Endodermal cell (in vitro differentiated cells): Measurements from ENCODE around the gene OPRM1. TPM values are rescaled to one million over a fixed set of nuclear protein-coding genes. Genes with fewer than 3 reads are reported as not detected.

Experiments used
- DNase-seq: peaks from one replicate; pipeline ENCODE4 v3.0.0-alpha.2; 2017
- H3K27ac ChIP-seq: 2 replicates; pipeline ENCODE4 v1.5.1; 2013; ENCODE audit warnings: mild to moderate bottlenecking, low read depth, low read length, moderate library complexity
- H3K27me3 ChIP-seq: 2 replicates; pipeline ENCODE4 v1.6.1; 2013; ENCODE audit warnings: mild to moderate bottlenecking, low read length, moderate library complexity; ENCODE audit not compliant: insufficient read depth, control insufficient read depth, poor library complexity, severe bottlenecking
- H3K36me3 ChIP-seq: 2 replicates; pipeline ENCODE4 v1.7.0; 2013; ENCODE audit warnings: mild to moderate bottlenecking, low read length, moderate library complexity; ENCODE audit not compliant: control insufficient read depth, insufficient read depth
- H3K4me1 ChIP-seq: one replicate; pipeline ENCODE4 v1.7.0; 2013; ENCODE audit warnings: low read length; ENCODE audit not compliant: control insufficient read depth, insufficient read depth
- H3K4me3 ChIP-seq: 2 replicates; pipeline ENCODE4 v1.5.1; 2013; ENCODE audit warnings: mild to moderate bottlenecking, low read length, moderate library complexity
- H3K9ac ChIP-seq: 2 replicates; pipeline ENCODE4 v1.6.1; 2013; ENCODE audit warnings: mild to moderate bottlenecking, low read length, moderate library complexity; ENCODE audit not compliant: poor library complexity, severe bottlenecking; ENCODE audit errors: extremely low read depth
- H3K9me3 ChIP-seq: 2 replicates; pipeline ENCODE4 v1.6.1; 2013; ENCODE audit warnings: mild to moderate bottlenecking, low read length, moderate library complexity; ENCODE audit not compliant: control insufficient read depth
- H3K27ac Mint-ChIP-seq: 2 replicates; pipeline ENCODE4 v1.8.0; 2020; ENCODE audit warnings: mixed read lengths
- H3K27me3 Mint-ChIP-seq: 2 replicates; pipeline ENCODE4 v1.8.0; 2021; ENCODE audit warnings: mild to moderate bottlenecking, mixed read lengths; ENCODE audit not compliant: insufficient read depth
- H3K36me3 Mint-ChIP-seq: 2 replicates; pipeline ENCODE4 v1.8.0; 2020; ENCODE audit warnings: low read depth, mixed read lengths
- H3K4me1 Mint-ChIP-seq: 2 replicates; pipeline ENCODE4 v1.8.0; 2020; ENCODE audit warnings: mixed read lengths
- H3K4me3 Mint-ChIP-seq: 2 replicates; pipeline ENCODE4 v1.8.0; 2020; ENCODE audit warnings: mild to moderate bottlenecking, moderate library complexity, mixed read lengths
- H3K9me3 Mint-ChIP-seq: 2 replicates; pipeline ENCODE4 v1.8.0; 2020; ENCODE audit warnings: mild to moderate bottlenecking, mixed read lengths
- CTCF ChIP-seq: fragments of 200-600 bp; sonication (generic); conservative IDR thresholded peaks from 2 replicates; pipeline ENCODE4 v1.5.0; 2021; ENCODE audit warnings: antibody characterized with exemption, mild to moderate bottlenecking
- WGBS, 2 experiments: methylation state at CpG; one replicate each; pipeline versions ENCODE4 v1.1.5 to v1.1.7; 2013; ENCODE audit warnings: missing lambda C conversion rate in 2 of 2, mixed read lengths in 1 of 2; ENCODE audit not compliant: insufficient coverage in 1 of 2, insufficient read length in 1 of 2; 5-methylcytosine and 5-hydroxymethylcytosine counted together
- total RNA-seq, 2 donors: library from RNA; stranded (reverse); fragmentation: NEBNext Ultra II Directional in 1 of 2; extraction: Animal tissue kit (Norgen Biotek cat#: 25700) in 1 of 2; gene quantifications; 2 replicates in 1 of 2; 3 replicates in 1 of 2; pipeline ENCODE4 v1.2.1, GENCODE V29; 2021

OPRM1 gene
- total RNA-seq, 2 donors from 2014 or later: not detected

- DNase-seq: no peak
- no peak for TF ChIP-seq CTCF
- Histone ChIP-seq H3K27ac (no peak overlapping the region), H3K36me3 (no peaks in the 10 kb centered on the region), H3K9ac (no peak overlapping the region), H3K4me1 (no peaks in the 10 kb centered on the region), H3K27me3 (no peaks in the 10 kb centered on the region), H3K4me3 (no peak overlapping the region), H3K9me3 (no peaks in the 10 kb centered on the region)
- Mint-ChIP-seq H3K27me3 (no peaks in the 10 kb centered on the region), H3K4me3 (no peak overlapping the region), H3K9me3 (no peaks in the 10 kb centered on the region), H3K27ac (no peak overlapping the region), H3K36me3 (no peaks in the 10 kb centered on the region), H3K4me1 (no peaks in the 10 kb centered on the region)
- 80 to 86% methylated on average over 1 to 3 of the region's 3 CpGs for WGBS, 2 experiments
These were observed 57.8 kb downstream of the OPRM1 start for GRCh38 chr6:154096834-154097233.

GRCh38 chr6:154099211-154099610 lies 60.2 kb downstream of the OPRM1 start:
- H3K4me1 Mint-ChIP-seq: no peaks in the 10 kb centered on the region
- DNase-seq: no peak
- H3K27ac Mint-ChIP-seq: no peak overlapping the region
- H3K36me3 Mint-ChIP-seq: no peaks in the 10 kb centered on the region
- Histone ChIP-seq H3K4me3 (no peak overlapping the region), H3K36me3 (no peaks in the 10 kb centered on the region), H3K4me1 (no peaks in the 10 kb centered on the region), H3K9ac (no peak overlapping the region), H3K27me3 (no peaks in the 10 kb centered on the region), H3K9me3 (no peaks in the 10 kb centered on the region), H3K27ac (no peak overlapping the region)
- 94 to 98% methylated on average over 3 of the region's 4 CpGs for WGBS, 2 experiments
- H3K27me3 Mint-ChIP-seq: no peaks in the 10 kb centered on the region
- H3K9me3 Mint-ChIP-seq: no peaks in the 10 kb centered on the region
- H3K4me3 Mint-ChIP-seq: no peak overlapping the region
- no peak for TF ChIP-seq CTCF

DNA sequence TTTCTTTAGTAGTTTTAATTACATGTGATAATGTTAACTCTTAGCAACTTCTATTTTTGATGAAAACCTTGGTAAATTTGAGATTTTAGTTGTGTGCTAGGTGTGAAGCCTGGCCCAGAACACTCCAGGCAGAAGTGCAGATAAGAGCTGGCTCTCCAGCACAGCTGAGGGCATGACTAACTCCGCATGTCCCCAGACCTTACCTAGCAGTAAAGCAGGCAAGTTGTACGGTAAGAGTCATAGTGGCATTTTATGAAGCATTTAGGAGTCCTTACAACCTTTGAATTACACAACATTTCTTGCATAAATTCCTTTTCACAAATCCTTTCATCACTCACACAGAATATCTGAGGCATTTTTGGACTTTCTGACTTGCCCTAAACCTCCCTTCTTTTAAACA lies 67.2 kb downstream of the OPRM1 start:
- H3K4me3 ChIP-seq: no peak overlapping the region
- H3K4me3 Mint-ChIP-seq: no peak overlapping the region
- DNase-seq: no peak
- H3K36me3 Mint-ChIP-seq: no peaks in the 10 kb centered on the region
- no peaks in the 10 kb centered on the region for H3K27me3 ChIP-seq
- H3K27ac Mint-ChIP-seq: no peak overlapping the region
- no peak for TF ChIP-seq CTCF
- no peak overlapping the region for H3K27ac ChIP-seq
- no peaks in the 10 kb centered on the region for H3K27me3 Mint-ChIP-seq
- H3K9ac ChIP-seq: no peak overlapping the region
- H3K9me3 Mint-ChIP-seq: peaks cover 7% of the 10 kb centered on the region
- H3K9me3 ChIP-seq: peaks cover 10% of the 10 kb centered on the region
- WGBS, 2 experiments: 90% methylated on average over 2 of the region's 2 CpGs; no CpG with 5 or more reads in 1 of the 2 experiments
- no peaks in the 10 kb centered on the region for H3K4me1 ChIP-seq
- no peaks in the 10 kb centered on the region for H3K4me1 Mint-ChIP-seq
- H3K36me3 ChIP-seq: no peaks in the 10 kb centered on the region
